ENCODE results near the gene TSEN2.

DNA sequence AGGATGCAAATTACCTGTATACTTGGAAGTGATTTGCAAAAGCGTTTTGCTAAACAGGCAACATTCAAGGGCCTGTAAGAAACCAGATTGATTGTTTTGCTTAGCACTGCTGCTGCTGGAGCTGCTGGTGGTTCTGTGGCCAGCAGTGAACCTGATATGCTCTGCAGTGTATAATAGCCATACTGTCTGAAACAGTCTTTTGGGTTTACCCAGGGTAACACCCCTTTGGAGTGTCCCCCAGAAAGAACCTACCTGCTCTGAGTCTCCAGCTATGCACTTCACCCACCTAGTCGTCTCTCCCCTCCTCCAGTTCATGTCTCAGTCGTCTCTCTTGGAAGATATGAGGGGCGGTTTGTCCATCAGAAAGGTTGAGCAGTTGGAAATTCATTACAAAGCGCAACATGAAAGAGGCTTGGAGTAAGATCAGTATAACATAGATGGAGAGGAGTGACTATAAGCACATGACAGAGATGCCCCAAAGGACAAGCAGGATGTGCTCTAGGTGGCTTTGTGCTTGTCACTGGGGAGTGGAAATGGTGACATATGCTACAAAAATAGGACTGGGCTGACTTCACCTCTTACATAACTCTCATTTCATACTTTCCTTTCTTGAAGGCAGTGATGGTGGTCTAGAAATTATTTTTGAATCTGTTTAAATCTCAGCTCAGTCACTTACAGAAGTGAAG lies 76.4 kb downstream of the TSEN2 start:
- TF ChIP-seq CREB1 (IDR thresholded peaks at IDR 0.05; ENCODE audit: low read depth), result no peak
- TF ChIP-seq TCF12 (IDR thresholded peaks at IDR 0.05; ENCODE audit: low read depth), result no peak
- TF ChIP-seq, protein P1, sequence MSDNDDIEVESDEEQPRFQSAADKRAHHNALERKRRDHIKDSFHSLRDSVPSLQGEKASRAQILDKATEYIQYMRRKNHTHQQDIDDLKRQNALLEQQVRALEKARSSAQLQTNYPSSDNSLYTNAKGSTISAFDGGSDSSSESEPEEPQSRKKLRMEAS (IDR thresholded peaks at IDR 0.05), result no peak
- no peak for TF ChIP-seq EP300 (IDR thresholded peaks at IDR 0.05; ENCODE audit: borderline replicate concordance)
- no peak for TF ChIP-seq EGR1 (IDR thresholded peaks at IDR 0.05)
- TF ChIP-seq CEBPB (IDR thresholded peaks at IDR 0.05), result no peak
- no peak for TF ChIP-seq TEAD4 (IDR thresholded peaks at IDR 0.05)
- TF ChIP-seq TAF1 (IDR thresholded peaks at IDR 0.05; ENCODE audit: low read depth), result no peak
- TF ChIP-seq FOXM1 (IDR thresholded peaks at IDR 0.05; ENCODE audit: borderline replicate concordance, low read depth), result no peak
- TF ChIP-seq, protein P2, sequence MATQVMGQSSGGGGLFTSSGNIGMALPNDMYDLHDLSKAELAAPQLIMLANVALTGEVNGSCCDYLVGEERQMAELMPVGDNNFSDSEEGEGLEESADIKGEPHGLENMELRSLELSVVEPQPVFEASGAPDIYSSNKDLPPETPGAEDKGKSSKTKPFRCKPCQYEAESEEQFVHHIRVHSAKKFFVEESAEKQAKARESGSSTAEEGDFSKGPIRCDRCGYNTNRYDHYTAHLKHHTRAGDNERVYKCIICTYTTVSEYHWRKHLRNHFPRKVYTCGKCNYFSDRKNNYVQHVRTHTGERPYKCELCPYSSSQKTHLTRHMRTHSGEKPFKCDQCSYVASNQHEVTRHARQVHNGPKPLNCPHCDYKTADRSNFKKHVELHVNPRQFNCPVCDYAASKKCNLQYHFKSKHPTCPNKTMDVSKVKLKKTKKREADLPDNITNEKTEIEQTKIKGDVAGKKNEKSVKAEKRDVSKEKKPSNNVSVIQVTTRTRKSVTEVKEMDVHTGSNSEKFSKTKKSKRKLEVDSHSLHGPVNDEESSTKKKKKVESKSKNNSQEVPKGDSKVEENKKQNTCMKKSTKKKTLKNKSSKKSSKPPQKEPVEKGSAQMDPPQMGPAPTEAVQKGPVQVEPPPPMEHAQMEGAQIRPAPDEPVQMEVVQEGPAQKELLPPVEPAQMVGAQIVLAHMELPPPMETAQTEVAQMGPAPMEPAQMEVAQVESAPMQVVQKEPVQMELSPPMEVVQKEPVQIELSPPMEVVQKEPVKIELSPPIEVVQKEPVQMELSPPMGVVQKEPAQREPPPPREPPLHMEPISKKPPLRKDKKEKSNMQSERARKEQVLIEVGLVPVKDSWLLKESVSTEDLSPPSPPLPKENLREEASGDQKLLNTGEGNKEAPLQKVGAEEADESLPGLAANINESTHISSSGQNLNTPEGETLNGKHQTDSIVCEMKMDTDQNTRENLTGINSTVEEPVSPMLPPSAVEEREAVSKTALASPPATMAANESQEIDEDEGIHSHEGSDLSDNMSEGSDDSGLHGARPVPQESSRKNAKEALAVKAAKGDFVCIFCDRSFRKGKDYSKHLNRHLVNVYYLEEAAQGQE (IDR thresholded peaks at IDR 0.05; ENCODE audit: low read depth), result no peak
- no peak for TF ChIP-seq YY1 (IDR thresholded peaks at IDR 0.05; ENCODE audit: low read depth)
- no peak for TF ChIP-seq RAD21 (IDR thresholded peaks at IDR 0.05; ENCODE audit: low read depth)
- TF ChIP-seq NFIC (IDR thresholded peaks at IDR 0.05), result no peak

All from Ishikawa (cell line).